Endodermal cell (in vitro differentiated cells): ENCODE data around the gene STMN1. TPM values are rescaled to one million over a fixed set of nuclear protein-coding genes. Genes with fewer than 3 reads are reported as not detected.
A peak's percentile ranks its signal among the peaks of the same experiment; 100 is the strongest.

Experiments
- DNase-seq: peaks from one replicate; pipeline ENCODE4 v3.0.0-alpha.2; 2017
- H3K27ac ChIP-seq: 2 replicates; pipeline ENCODE4 v1.5.1; 2013; ENCODE audit warnings: mild to moderate bottlenecking, low read depth, low read length, moderate library complexity
- H3K27me3 ChIP-seq: 2 replicates; pipeline ENCODE4 v1.6.1; 2013; ENCODE audit warnings: mild to moderate bottlenecking, low read length, moderate library complexity; ENCODE audit not compliant: insufficient read depth, control insufficient read depth, poor library complexity, severe bottlenecking
- H3K36me3 ChIP-seq: 2 replicates; pipeline ENCODE4 v1.7.0; 2013; ENCODE audit warnings: mild to moderate bottlenecking, low read length, moderate library complexity; ENCODE audit not compliant: control insufficient read depth, insufficient read depth
- H3K4me1 ChIP-seq: one replicate; pipeline ENCODE4 v1.7.0; 2013; ENCODE audit warnings: low read length; ENCODE audit not compliant: control insufficient read depth, insufficient read depth
- H3K4me3 ChIP-seq: 2 replicates; pipeline ENCODE4 v1.5.1; 2013; ENCODE audit warnings: mild to moderate bottlenecking, low read length, moderate library complexity
- H3K9ac ChIP-seq: 2 replicates; pipeline ENCODE4 v1.6.1; 2013; ENCODE audit warnings: mild to moderate bottlenecking, low read length, moderate library complexity; ENCODE audit not compliant: poor library complexity, severe bottlenecking; ENCODE audit errors: extremely low read depth
- H3K9me3 ChIP-seq: 2 replicates; pipeline ENCODE4 v1.6.1; 2013; ENCODE audit warnings: mild to moderate bottlenecking, low read length, moderate library complexity; ENCODE audit not compliant: control insufficient read depth
- H3K27ac Mint-ChIP-seq: 2 replicates; pipeline ENCODE4 v1.8.0; 2020; ENCODE audit warnings: mixed read lengths
- H3K27me3 Mint-ChIP-seq: 2 replicates; pipeline ENCODE4 v1.8.0; 2021; ENCODE audit warnings: mild to moderate bottlenecking, mixed read lengths; ENCODE audit not compliant: insufficient read depth
- H3K36me3 Mint-ChIP-seq: 2 replicates; pipeline ENCODE4 v1.8.0; 2020; ENCODE audit warnings: low read depth, mixed read lengths
- H3K4me1 Mint-ChIP-seq: 2 replicates; pipeline ENCODE4 v1.8.0; 2020; ENCODE audit warnings: mixed read lengths
- H3K4me3 Mint-ChIP-seq: 2 replicates; pipeline ENCODE4 v1.8.0; 2020; ENCODE audit warnings: mild to moderate bottlenecking, moderate library complexity, mixed read lengths
- H3K9me3 Mint-ChIP-seq: 2 replicates; pipeline ENCODE4 v1.8.0; 2020; ENCODE audit warnings: mild to moderate bottlenecking, mixed read lengths
- WGBS, 2 experiments: methylation state at CpG; one replicate each; pipeline versions ENCODE4 v1.1.5 to v1.1.7; 2013; ENCODE audit warnings: missing lambda C conversion rate in 2 of 2, mixed read lengths in 1 of 2; ENCODE audit not compliant: insufficient coverage in 1 of 2, insufficient read length in 1 of 2; 5-methylcytosine and 5-hydroxymethylcytosine counted together
- total RNA-seq, 2 donors: library from RNA; stranded (reverse); fragmentation: NEBNext Ultra II Directional in 1 of 2; extraction: Animal tissue kit (Norgen Biotek cat#: 25700) in 1 of 2; gene quantifications; 2 replicates in 1 of 2; 3 replicates in 1 of 2; pipeline ENCODE4 v1.2.1, GENCODE V29; 2021
- TF ChIP-seq, protein P1 (sequence below): fragments of 200-600 bp; sonication (generic); conservative IDR thresholded peaks from 2 replicates; pipeline ENCODE4 v1.5.0; 2021; ENCODE audit warnings: antibody characterized with exemption, mild to moderate bottlenecking

STMN1 gene
- total RNA-seq, 2 donors from 2014 or later, result 543 to 585 TPM

DNA sequence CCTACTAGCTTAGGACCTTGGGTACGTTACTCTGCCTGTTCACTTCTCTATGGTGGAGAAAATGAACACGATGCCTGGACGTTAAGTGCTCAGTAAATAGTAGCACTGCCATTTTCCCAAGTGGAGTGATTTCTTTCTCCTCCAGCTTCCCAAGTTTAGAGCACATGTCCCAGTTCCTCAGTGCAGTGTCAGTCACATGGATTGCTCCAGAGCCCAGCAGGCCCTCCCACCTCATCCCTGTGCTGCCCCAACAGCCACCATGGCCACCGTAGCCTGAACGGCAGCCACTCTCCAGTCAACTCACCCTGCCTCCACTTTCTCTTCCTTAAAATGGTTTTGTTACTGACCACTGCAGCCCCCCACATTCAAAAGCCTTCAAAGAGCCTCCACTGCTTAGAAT, 8.5 kb downstream of the STMN1 start:
- H3K9me3 Mint-ChIP-seq, result no peaks in the 10 kb centered on the region
- 91 to 100% methylated on average over 3 to 5 of the region's 5 CpGs for WGBS, 2 experiments
- no peaks in the 10 kb centered on the region for H3K27me3 Mint-ChIP-seq
- Histone ChIP-seq H3K4me3 (no peak overlapping the region), H3K27ac (no peak overlapping the region), H3K36me3 (peaks cover 60% of the 10 kb centered on the region), H3K9me3 (no peaks in the 10 kb centered on the region), H3K27me3 (no peaks in the 10 kb centered on the region), H3K4me1 (peaks cover 11% of the 10 kb centered on the region), H3K9ac (no peak overlapping the region)
- no peak for DNase-seq
- peaks cover 17% of the 10 kb centered on the region for H3K4me1 Mint-ChIP-seq
- no peak overlapping the region for H3K27ac Mint-ChIP-seq
- peaks cover 60% of the 10 kb centered on the region for H3K36me3 Mint-ChIP-seq
- H3K4me3 Mint-ChIP-seq, result no peak overlapping the region
- TF ChIP-seq, protein P1, sequence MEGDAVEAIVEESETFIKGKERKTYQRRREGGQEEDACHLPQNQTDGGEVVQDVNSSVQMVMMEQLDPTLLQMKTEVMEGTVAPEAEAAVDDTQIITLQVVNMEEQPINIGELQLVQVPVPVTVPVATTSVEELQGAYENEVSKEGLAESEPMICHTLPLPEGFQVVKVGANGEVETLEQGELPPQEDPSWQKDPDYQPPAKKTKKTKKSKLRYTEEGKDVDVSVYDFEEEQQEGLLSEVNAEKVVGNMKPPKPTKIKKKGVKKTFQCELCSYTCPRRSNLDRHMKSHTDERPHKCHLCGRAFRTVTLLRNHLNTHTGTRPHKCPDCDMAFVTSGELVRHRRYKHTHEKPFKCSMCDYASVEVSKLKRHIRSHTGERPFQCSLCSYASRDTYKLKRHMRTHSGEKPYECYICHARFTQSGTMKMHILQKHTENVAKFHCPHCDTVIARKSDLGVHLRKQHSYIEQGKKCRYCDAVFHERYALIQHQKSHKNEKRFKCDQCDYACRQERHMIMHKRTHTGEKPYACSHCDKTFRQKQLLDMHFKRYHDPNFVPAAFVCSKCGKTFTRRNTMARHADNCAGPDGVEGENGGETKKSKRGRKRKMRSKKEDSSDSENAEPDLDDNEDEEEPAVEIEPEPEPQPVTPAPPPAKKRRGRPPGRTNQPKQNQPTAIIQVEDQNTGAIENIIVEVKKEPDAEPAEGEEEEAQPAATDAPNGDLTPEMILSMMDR, result no peak

DNA sequence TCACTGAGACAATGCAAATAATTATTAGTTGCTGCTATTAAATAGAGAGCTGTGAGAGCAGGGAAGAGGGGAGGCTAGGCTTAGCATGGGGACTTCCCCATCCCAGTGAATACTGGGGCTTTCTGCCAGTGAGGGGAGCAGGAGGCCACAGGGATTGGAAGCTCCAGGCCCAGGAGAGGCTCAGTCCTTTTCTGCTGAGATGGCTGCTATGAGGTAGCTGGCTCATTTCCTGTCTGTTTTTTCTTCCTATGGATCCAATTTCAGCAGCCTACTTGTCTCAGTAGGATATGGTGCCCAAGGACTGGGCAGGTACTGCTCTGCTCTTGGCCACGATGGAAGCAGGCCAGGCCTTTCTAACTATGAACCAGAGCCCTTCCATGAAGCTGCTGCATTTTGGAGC, 10.0 kb downstream of the STMN1 start:
- peak overlapping the region; percentile 7 for H3K27ac ChIP-seq
- TF ChIP-seq, protein P1, result no peak
- no peak for DNase-seq
- Mint-ChIP-seq H3K4me3 (no peak overlapping the region), H3K36me3 (peaks cover 48% of the 10 kb centered on the region), H3K27me3 (no peaks in the 10 kb centered on the region), H3K4me1 (peaks cover 22% of the 10 kb centered on the region), H3K27ac (peak overlapping the region; percentile 66), H3K9me3 (no peaks in the 10 kb centered on the region)
- H3K9ac ChIP-seq, result no peak overlapping the region
- peaks cover 45% of the 10 kb centered on the region for H3K36me3 ChIP-seq
- H3K4me3 ChIP-seq, result no peak overlapping the region
- no peaks in the 10 kb centered on the region for H3K27me3 ChIP-seq
- 86 to 89% methylated on average over 1 of the region's 1 CpG for WGBS, 2 experiments
- H3K9me3 ChIP-seq, result no peaks in the 10 kb centered on the region
- peaks cover 14% of the 10 kb centered on the region for H3K4me1 ChIP-seq

DNA sequence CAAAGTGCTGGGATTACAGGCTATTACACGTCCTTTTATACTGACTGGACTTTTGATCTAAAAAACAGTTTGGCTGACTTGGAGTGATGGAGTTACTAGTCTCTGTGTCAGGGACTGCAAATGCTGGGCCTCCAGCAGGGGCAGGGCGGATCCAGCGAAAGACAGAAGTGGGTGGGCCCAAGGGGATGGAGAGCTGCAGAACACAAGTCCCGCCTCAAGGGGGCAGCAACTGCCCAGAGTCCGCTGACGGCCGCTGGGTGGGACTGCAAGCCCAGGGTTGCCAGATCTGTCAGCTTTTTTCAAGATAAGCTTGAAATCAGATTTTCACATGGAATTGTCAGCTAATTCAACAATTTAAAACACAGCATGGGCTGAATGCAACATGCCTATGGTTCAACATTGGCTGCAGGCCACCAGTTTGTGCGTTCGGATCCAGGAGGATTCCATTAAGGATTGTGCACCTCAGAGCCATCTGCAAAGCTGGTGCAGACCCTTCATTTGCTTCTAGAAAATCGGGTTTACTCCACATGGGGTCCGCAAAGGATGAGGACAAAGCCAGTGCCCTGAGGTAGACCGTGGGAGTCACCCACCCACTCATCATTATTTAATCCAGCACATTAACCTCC, 10.7 kb downstream of the STMN1 start:
- Histone ChIP-seq H3K36me3 (peaks cover 37% of the 10 kb centered on the region), H3K4me1 (peaks cover 14% of the 10 kb centered on the region), H3K9me3 (no peaks in the 10 kb centered on the region), H3K9ac (no peak overlapping the region), H3K4me3 (no peak overlapping the region), H3K27ac (peak overlapping the region; percentile 28), H3K27me3 (no peaks in the 10 kb centered on the region)
- H3K36me3 Mint-ChIP-seq, result peaks cover 40% of the 10 kb centered on the region
- H3K4me3 Mint-ChIP-seq, result no peak overlapping the region
- H3K27ac Mint-ChIP-seq, result peak overlapping the region; percentile 66
- peak; percentile 98 for DNase-seq
- H3K9me3 Mint-ChIP-seq, result no peaks in the 10 kb centered on the region
- 25 to 26% methylated on average over 11 to 12 of the region's 12 CpGs for WGBS, 2 experiments
- H3K27me3 Mint-ChIP-seq, result no peaks in the 10 kb centered on the region
- TF ChIP-seq, protein P1, result peak; percentile 100
- H3K4me1 Mint-ChIP-seq, result peaks cover 24% of the 10 kb centered on the region
